Midbrain (tissue), 1 donor: ENCODE data around the gene SLC10A7.

Experiments used
- DNase-seq: peaks from one replicate; lab custom pipeline; 2025; lab: John Stamatoyannopoulos, UW

SLC10A7 gene

GRCh38 chr4:146521541-146522097 lies at the start of gene SLC10A7:
TSS of gene SLC10A7 (minus strand) at chr4:146521940. CDS start at chr4:146521717, 223 bp downstream.
- peak; percentile 79 for DNase-seq

- no peak for DNase-seq
Measured at GRCh38 chr4:146567396-146567795, 45.7 kb upstream of the SLC10A7 start.

GRCh38 chr4:146564492-146564891 lies 42.8 kb upstream of the SLC10A7 start:
- no peak for DNase-seq

DNA sequence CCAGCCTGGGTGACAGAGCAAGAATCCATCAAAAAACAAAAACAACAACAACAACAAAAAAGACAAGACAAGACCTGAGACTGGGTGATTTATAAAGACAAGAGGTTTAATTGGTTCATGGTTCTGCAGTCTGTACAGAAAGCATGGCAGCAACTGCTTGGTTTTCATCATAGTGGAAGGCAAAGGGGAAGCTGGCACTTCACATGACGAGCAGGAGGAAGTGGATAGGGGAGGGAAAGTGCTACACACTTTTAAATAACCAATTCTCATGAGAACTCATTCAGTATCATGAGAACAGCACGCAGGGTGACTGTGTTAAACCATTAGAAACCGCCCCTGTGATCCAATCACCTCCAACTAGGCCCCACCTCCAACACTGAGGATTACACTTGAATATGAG lies 28.4 kb upstream of the SLC10A7 start:
- no peak for DNase-seq

DNA sequence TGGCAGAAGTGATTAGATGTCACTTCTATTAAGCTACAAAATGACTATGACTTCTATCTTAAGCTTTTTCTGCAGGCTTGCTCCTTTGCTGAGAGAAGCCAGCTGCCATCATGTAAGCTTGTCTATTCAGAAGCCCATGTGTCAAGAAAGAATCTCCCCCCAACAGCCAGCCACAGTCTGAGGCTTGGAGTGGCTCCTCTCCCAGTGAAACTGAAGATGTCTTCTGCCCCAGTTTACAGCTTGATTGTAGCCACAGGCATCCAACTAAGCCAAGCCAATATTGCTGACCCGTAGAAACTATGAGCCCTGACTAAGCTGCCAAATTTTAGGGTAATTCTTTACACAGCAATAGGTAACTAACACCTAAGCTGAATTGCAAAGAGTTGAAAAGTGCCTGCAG lies 26.7 kb upstream of the SLC10A7 start:
- DNase-seq: no peak

- no peak for DNase-seq
Measured at GRCh38 chr4:146545102-146545501, 23.4 kb upstream of the SLC10A7 start.

- no peak for DNase-seq
Measured at GRCh38 chr4:146534178-146534577, 12.4 kb upstream of the SLC10A7 start.

- no peak for DNase-seq
Measured at GRCh38 chr4:146525754-146526153, 4.0 kb upstream of the SLC10A7 start.

DNA sequence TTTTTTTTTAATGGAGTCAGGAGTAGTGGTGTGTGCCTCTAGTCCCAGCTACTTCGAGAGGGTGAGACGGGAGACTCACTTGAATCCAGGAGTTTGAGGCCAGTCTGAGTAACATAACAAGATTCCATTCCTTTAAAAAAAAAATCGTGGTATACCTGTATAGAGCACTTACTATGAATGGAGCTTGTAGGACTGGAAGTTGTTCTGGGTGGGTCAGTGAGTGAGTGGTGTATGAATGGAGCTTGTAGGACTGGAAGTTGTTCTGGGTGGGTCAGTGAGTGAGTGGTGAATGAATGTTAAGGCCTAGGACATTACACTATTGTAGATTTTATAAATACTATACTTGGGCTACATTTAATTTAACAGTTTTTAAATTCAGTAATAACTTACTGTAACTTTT lies 2.9 kb upstream of the SLC10A7 start:
- no peak for DNase-seq

GRCh38 chr4:146522869-146523205 lies 1.1 kb upstream of the SLC10A7 start:
- no peak for DNase-seq

DNA sequence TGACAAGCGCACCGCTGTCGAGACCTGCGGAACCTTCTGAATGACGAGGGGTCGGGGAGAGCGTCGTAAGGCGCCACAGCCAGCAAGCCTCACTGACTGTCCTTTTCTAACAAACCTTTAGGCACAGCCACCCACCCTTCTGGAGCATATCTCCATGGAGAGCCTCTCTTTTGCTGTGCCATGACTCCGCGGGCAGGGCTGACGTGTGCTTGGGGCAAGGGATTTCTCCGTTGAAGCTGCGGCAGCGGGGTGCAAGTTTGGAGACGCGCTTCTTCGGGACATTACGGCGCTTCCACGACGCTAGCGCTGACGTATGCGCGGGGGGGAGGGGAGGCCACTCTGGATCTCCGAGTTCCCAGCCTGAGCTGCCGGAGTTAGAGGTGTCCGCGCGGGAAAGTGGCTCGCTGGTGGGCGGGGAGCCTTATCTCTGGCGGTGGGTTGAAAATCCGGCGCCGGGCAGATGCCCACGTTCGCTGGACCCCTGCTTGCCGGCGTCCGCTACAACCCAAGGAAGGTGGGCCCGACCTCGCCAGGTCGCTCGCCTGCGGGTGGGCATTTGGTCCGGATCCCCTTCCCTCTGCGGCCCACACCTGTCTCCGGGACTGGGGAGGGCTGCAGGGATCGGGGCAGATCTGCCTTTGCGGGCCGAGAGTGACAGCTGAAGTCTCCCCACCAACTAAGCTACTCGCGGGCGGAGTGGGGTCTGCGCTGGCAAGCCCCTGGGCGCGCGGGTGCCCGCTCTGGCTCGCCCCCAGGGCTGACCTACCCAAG lies 543 bp upstream of the SLC10A7 start:
- peak; percentile 94 for DNase-seq

GRCh38 chr4:146520896-146521540 lies 722 bp downstream of the SLC10A7 start:
- DNase-seq: no peak

DNA sequence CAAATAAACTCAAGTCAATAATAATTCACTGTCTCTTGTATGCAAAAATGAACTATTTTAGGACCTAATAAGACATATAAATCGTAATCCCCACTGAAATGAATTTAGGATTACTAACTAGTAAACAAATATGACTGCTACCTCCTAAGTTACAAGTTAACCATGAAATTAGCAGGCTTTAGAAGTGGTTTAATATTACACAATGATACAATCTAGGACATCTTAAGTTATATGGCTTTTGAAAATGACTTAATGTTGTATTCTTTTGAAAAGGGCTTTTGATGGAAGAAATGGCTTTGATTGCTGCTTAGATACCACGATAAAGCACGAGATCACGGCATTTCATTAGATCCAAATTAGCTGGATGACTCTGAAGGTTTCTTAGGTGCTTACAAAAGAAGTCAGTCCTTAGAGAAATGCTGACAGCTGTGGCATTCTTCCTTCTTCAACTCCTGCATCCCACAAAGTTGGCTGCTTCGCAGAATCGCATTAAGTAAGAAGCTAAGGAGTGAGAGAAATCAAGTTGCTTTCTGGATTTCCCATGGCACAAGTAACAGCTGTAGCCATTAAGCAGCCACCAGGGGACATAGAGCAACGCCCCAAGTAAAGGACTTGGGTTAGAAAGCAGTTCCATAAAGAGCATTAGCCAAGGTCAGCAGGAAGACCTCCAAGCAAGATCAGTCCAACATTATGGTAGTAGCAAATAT lies 6.9 kb downstream of the SLC10A7 start:
- no peak for DNase-seq

DNA sequence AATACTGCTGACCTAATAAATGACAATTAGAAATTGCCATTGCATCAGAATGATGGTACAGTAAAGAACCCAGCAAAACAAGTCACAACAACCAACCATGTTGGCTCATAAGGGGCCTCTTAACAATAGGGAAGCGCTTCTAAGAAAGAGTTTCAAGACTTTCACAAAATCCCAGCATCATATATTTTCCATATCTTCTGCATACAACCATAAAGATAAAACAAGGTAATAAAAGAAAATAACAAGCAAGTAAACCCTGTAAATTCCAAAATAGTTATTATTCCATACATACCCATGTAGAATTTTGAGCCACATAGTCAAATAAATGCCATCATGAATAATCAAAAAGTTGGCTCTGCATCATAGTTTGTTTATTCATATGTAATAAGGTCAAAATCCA lies 8.2 kb downstream of the SLC10A7 start:
- DNase-seq: no peak

- no peak for DNase-seq
Measured at GRCh38 chr4:146511381-146511780, 10.4 kb downstream of the SLC10A7 start.

DNA sequence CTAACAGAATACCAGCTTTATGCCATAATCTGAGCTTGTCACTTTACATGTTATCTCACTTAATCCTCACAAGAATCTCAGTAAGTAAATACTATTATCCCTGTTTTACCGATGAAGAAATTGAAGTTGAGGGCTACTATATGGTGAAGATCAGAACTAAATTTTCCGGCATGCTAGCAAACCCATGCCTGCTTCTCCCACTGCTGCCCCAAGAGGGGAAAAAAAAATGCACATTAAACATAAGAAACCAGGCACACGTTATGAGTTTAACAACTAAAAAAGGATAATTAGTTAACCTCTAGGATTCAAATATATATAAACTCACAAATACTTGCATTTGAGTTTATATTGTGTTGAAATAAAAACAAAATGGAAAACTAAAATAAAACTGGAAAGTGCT lies 10.8 kb downstream of the SLC10A7 start:
- DNase-seq: no peak

- no peak for DNase-seq
Measured at GRCh38 chr4:146508229-146508939, 13.4 kb downstream of the SLC10A7 start.

GRCh38 chr4:146507632-146508031 lies 14.1 kb downstream of the SLC10A7 start:
- no peak for DNase-seq

DNA sequence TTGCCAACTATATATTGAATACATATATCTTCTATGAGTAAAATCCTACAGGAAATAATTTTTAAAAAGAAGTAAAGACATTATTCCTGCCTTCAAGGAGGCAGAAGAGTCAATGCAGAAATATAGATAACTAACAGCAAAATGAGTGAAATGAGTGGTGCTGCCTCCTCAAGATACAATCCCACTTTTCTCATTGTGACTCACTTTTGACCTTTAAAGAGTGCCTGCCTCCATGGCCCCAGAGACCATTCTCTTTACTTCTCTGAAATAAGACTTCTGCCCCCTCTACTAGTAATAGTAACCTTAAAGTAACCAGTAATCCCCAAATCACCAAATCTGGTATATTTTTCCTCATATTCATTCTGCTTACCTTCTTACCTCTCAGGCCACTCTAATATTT lies 15.5 kb downstream of the SLC10A7 start:
- DNase-seq: no peak

GRCh38 chr4:146500216-146500615 lies 21.5 kb downstream of the SLC10A7 start:
- DNase-seq: no peak

- DNase-seq: no peak
Measured at GRCh38 chr4:146498291-146498690, 23.4 kb downstream of the SLC10A7 start.

- DNase-seq: no peak
Measured at GRCh38 chr4:146495269-146495668, 26.5 kb downstream of the SLC10A7 start.
